HFFc6 (cell line): ENCODE data around the gene SMPD1. TPM values are rescaled to one million over a fixed set of nuclear protein-coding genes. Genes with fewer than 3 reads are reported as not detected.

Source experiments
- DNase-seq: peaks from one replicate; pipeline ENCODE4 v3.0.0-alpha.2; 2018
- H3K27ac Mint-ChIP-seq: 2 replicates; pipeline ENCODE4 v1.8.0; 2020; ENCODE audit warnings: mild to moderate bottlenecking, mixed read lengths
- H3K27me3 Mint-ChIP-seq: 2 replicates; pipeline ENCODE4 v1.8.0; 2021; ENCODE audit warnings: mild to moderate bottlenecking, moderate library complexity, mixed read lengths; ENCODE audit not compliant: insufficient read depth
- H3K36me3 Mint-ChIP-seq: 2 replicates; pipeline ENCODE4 v1.8.0; 2021; ENCODE audit warnings: low read depth, mixed read lengths
- H3K4me1 Mint-ChIP-seq: 2 replicates; pipeline ENCODE4 v1.8.0; 2020; ENCODE audit warnings: low read depth, mixed read lengths
- H3K4me3 Mint-ChIP-seq: 2 replicates; pipeline ENCODE4 v1.8.0; 2020; ENCODE audit warnings: mild to moderate bottlenecking, moderate library complexity, mixed read lengths
- H3K9me3 Mint-ChIP-seq: 2 replicates; pipeline ENCODE4 v1.8.0; 2020; ENCODE audit warnings: mild to moderate bottlenecking, mixed read lengths
- CTCF ChIP-seq: fragments of 200-600 bp; sonication (generic); IDR thresholded peaks from 2 replicates; pipeline ENCODE4 v1.5.0; 2021; ENCODE audit warnings: antibody characterized with exemption, mild to moderate bottlenecking
- total RNA-seq, 6 experiments: library from RNA; stranded (reverse); fragmentation: NEBNext Ultra II Directional; extraction: Animal tissue kit (Norgen Biotek cat#: 25700); gene quantifications; 2 replicates in 1 of 6; 3 replicates in 5 of 6; pipeline ENCODE4 v1.2.3, GENCODE V29; 2021

SMPD1 gene
- total RNA-seq, 6 experiments from 2014 or later, result 117 to 145 (median 123) TPM

- no peak overlapping the region for H3K27ac Mint-ChIP-seq
- no peak for TF ChIP-seq CTCF
- H3K9me3 Mint-ChIP-seq, result no peaks in the 10 kb centered on the region
- no peaks in the 10 kb centered on the region for H3K27me3 Mint-ChIP-seq
- H3K36me3 Mint-ChIP-seq, result no peaks in the 10 kb centered on the region
- no peak overlapping the region for H3K4me3 Mint-ChIP-seq
- DNase-seq, result no peak
- peaks cover 16% of the 10 kb centered on the region for H3K4me1 Mint-ChIP-seq
Observed at GRCh38 chr11:6362185-6362872, 27.9 kb upstream of the SMPD1 start.

GRCh38 chr11:6362873-6363678, 27.2 kb upstream of the SMPD1 start:
- TF ChIP-seq CTCF, result peak; percentile 91
- no peaks in the 10 kb centered on the region for H3K9me3 Mint-ChIP-seq
- H3K27ac Mint-ChIP-seq, result no peak overlapping the region
- no peak overlapping the region for H3K4me3 Mint-ChIP-seq
- H3K4me1 Mint-ChIP-seq, result peaks cover 9% of the 10 kb centered on the region
- H3K36me3 Mint-ChIP-seq, result no peaks in the 10 kb centered on the region
- peak; percentile 77 for DNase-seq
- H3K27me3 Mint-ChIP-seq, result no peaks in the 10 kb centered on the region

- Mint-ChIP-seq H3K36me3 (no peaks in the 10 kb centered on the region), H3K4me3 (no peak overlapping the region), H3K27ac (no peak overlapping the region), H3K4me1 (0 out of 2 replicates have a peak, but pooled peaks cover 5% of the 10 kb centered on the region), H3K9me3 (no peaks in the 10 kb centered on the region), H3K27me3 (no peaks in the 10 kb centered on the region)
- TF ChIP-seq CTCF, result no peak
- DNase-seq, result no peak
Observed at GRCh38 chr11:6365659-6366058, 24.6 kb upstream of the SMPD1 start.

- Mint-ChIP-seq H3K4me3 (no peak overlapping the region), H3K27me3 (peaks cover 7% of the 10 kb centered on the region), H3K9me3 (no peaks in the 10 kb centered on the region), H3K27ac (no peak overlapping the region), H3K36me3 (no peaks in the 10 kb centered on the region), H3K4me1 (no peaks in the 10 kb centered on the region)
- no peak for DNase-seq
- no peak for TF ChIP-seq CTCF
Observed at GRCh38 chr11:6371825-6372224, 18.4 kb upstream of the SMPD1 start.

GRCh38 chr11:6377902-6378639, 12.2 kb upstream of the SMPD1 start:
- peaks cover 10% of the 10 kb centered on the region for H3K27me3 Mint-ChIP-seq
- no peaks in the 10 kb centered on the region for H3K4me1 Mint-ChIP-seq
- no peaks in the 10 kb centered on the region for H3K9me3 Mint-ChIP-seq
- TF ChIP-seq CTCF, result no peak
- no peak overlapping the region for H3K27ac Mint-ChIP-seq
- no peaks in the 10 kb centered on the region for H3K36me3 Mint-ChIP-seq
- no peak for DNase-seq
- H3K4me3 Mint-ChIP-seq, result no peak overlapping the region
